Activated T-helper 2 cell treated with anti-CD3 and anti-CD28 coated beads, Interferon-gamma antibody, Interleukin-2, Interleukin-4, amounts not matched to agents 10 μg/mL and 5 μg/mL and 100 μg/mL, durations not matched to agents 14 hours and 24 hours and 36 hours (primary cell): ENCODE results near the gene PALD1. TPM values are rescaled to one million over a fixed set of nuclear protein-coding genes. Genes with fewer than 3 reads are reported as not detected.
"Not testable (repeated sequence)": the region's sequence is repeated elsewhere in the genome, so short reads cannot be mapped to it uniquely, and the experiment has no call there.

Source experiments
- DNase-seq: peaks from one replicate; pipeline ENCODE4 v3.0.0; 2021; ENCODE audit warnings: low spot score
- H3K27ac Mint-ChIP-seq: one replicate; pipeline ENCODE4 v1.8.0; 2021; ENCODE audit warnings: mixed read lengths
- H3K27me3 Mint-ChIP-seq: one replicate; pipeline ENCODE4 v1.8.0; 2021; ENCODE audit warnings: low read depth, mixed read lengths
- H3K36me3 Mint-ChIP-seq: one replicate; pipeline ENCODE4 v1.8.0; 2021; ENCODE audit warnings: low read depth, mixed read lengths
- H3K4me1 Mint-ChIP-seq: one replicate; pipeline ENCODE4 v1.8.0; 2021; ENCODE audit warnings: low read depth, mixed read lengths
- H3K4me3 Mint-ChIP-seq: one replicate; pipeline ENCODE4 v1.8.0; 2021; ENCODE audit warnings: low read depth, mild to moderate bottlenecking, moderate library complexity, mixed read lengths
- H3K9me3 Mint-ChIP-seq: one replicate; pipeline ENCODE4 v1.8.0; 2021; ENCODE audit warnings: mixed read lengths
- intact Hi-C: fragments of 100-400 bp; cut with micrococcal nuclease; formaldehyde crosslinking; loops from one replicate; pipeline ENCODE4 v1.15.1; 2023
- total RNA-seq: library from RNA; stranded (reverse); gene quantifications from 2 replicates; pipeline ENCODE4 v1.2.3, GENCODE V29; 2022

Gene PALD1
- total RNA-seq, 1 donor from 2014 or later: 2.3 TPM

DNA sequence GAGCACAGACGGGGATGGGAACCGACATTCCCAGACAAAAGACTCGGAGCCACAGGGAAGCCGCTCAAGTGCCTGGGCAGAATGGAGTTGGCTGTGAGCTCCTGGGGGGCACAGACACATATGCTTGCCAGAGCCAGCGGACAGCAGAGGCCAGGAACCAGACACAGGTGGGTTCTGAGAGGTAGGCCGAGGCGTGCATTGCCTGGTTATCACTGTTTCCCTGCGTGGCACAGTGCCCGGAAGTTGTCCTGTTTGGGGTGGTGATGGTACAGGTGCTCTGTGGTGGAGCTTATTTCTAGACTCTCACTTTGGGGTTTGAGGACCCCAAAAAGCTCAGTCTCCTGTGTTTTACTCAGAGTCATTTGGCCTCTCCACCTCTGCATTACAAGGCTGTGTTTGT lies 2.5 kb downstream of the PALD1 start:
- H3K36me3 Mint-ChIP-seq: no peaks in the 10 kb centered on the region
- H3K9me3 Mint-ChIP-seq: no peaks in the 10 kb centered on the region
- peaks cover 31% of the 10 kb centered on the region for H3K4me1 Mint-ChIP-seq
- intact Hi-C loops: no loop called here
- no peak overlapping the region for H3K4me3 Mint-ChIP-seq
- peaks cover 32% of the 10 kb centered on the region for H3K27me3 Mint-ChIP-seq
- no peak overlapping the region for H3K27ac Mint-ChIP-seq
- no peak for DNase-seq

GRCh38 chr10:70481831-70482530 lies 3.4 kb downstream of the PALD1 start:
- Mint-ChIP-seq H3K27me3 (peaks cover 24% of the 10 kb centered on the region), H3K9me3 (no peaks in the 10 kb centered on the region)

GRCh38 chr10:70482982-70483760 lies 4.6 kb downstream of the PALD1 start:
- Mint-ChIP-seq H3K27ac (no peak overlapping the region), H3K9me3 (no peaks in the 10 kb centered on the region), H3K4me1 (peaks cover 17% of the 10 kb centered on the region), H3K4me3 (no peak overlapping the region), H3K27me3 (peaks cover 18% of the 10 kb centered on the region), H3K36me3 (no peaks in the 10 kb centered on the region)
- intact Hi-C loops: no loop called here
- no peak for DNase-seq

More at GRCh38 chr10:70481831-70482530, 3.4 kb downstream of the PALD1 start:
- DNase-seq: no peak
- no peak overlapping the region for H3K27ac Mint-ChIP-seq
- intact Hi-C loops: no loop called here
- H3K36me3 Mint-ChIP-seq: no peaks in the 10 kb centered on the region
- H3K4me3 Mint-ChIP-seq: no peak overlapping the region
- H3K4me1 Mint-ChIP-seq: peaks cover 24% of the 10 kb centered on the region

DNA sequence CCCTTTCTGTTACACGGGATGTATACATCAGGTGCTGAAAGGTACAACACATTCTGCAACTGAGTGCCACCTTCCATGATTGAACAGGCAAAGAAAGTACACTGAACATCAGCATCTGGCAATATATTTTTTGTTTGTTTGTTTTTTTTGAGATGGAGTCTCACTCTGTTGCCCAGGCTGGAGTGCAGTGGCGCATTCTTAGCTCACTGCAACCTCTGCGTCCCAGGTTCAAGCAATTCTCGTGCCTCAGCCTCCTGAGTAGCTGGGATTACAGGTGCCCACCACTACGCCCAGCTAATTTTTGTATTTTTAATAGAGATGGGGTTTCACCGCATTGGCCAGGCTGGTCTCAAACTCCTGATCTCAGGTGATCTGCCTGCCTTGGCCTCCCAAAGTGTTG lies 5.3 kb downstream of the PALD1 start:
- intact Hi-C loops, DNase-seq, H3K36me3 Mint-ChIP-seq, H3K4me3 Mint-ChIP-seq, H3K27ac Mint-ChIP-seq, H3K9me3 Mint-ChIP-seq: not testable (repeated sequence)
- Mint-ChIP-seq H3K27me3 (peaks cover 18% of the 10 kb centered on the region), H3K4me1 (peaks cover 17% of the 10 kb centered on the region)

DNA sequence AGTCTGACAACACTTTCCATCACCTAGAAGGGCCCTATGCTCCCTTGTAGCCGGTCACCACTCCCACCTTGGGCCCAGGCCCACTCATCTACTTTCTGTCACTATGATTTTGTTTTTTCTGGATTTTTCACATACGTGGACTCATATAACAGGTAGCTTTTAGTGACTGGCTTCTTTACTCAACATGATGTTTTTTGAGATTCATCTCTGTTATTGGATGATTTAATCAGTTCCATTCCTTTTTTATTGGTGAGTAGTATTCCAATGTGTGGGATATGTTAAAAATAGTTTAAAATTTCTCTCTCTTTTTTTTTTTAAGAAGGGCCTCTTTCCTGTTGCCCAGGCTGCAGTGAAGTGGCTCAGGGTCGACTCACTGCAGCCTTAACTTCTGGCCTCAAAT lies 9.3 kb downstream of the PALD1 start:
- DNase-seq: no peak
- H3K4me3 Mint-ChIP-seq: no peak overlapping the region
- H3K4me1 Mint-ChIP-seq: peaks cover 4% of the 10 kb centered on the region
- intact Hi-C loops: no loop called here
- peaks cover 5% of the 10 kb centered on the region for H3K27me3 Mint-ChIP-seq
- no peaks in the 10 kb centered on the region for H3K36me3 Mint-ChIP-seq
- no peaks in the 10 kb centered on the region for H3K9me3 Mint-ChIP-seq
- H3K27ac Mint-ChIP-seq: no peak overlapping the region

GRCh38 chr10:70490142-70490541 lies 11.6 kb downstream of the PALD1 start:
- intact Hi-C loops: no loop called here
- Mint-ChIP-seq H3K9me3 (no peaks in the 10 kb centered on the region), H3K4me1 (peaks cover 23% of the 10 kb centered on the region), H3K27me3 (peaks cover 6% of the 10 kb centered on the region), H3K4me3 (no peak overlapping the region), H3K36me3 (no peaks in the 10 kb centered on the region), H3K27ac (no peak overlapping the region)
- no peak for DNase-seq

GRCh38 chr10:70491614-70492013 lies 13.0 kb downstream of the PALD1 start:
- H3K36me3 Mint-ChIP-seq: no peaks in the 10 kb centered on the region
- H3K27ac Mint-ChIP-seq: no peak overlapping the region
- H3K4me3 Mint-ChIP-seq: no peak overlapping the region
- intact Hi-C loops: no loop called here
- no peak for DNase-seq
- H3K27me3 Mint-ChIP-seq: peaks cover 6% of the 10 kb centered on the region
- peaks cover 29% of the 10 kb centered on the region for H3K4me1 Mint-ChIP-seq
- no peaks in the 10 kb centered on the region for H3K9me3 Mint-ChIP-seq

GRCh38 chr10:70492786-70493659 lies 14.5 kb downstream of the PALD1 start:
- peak overlapping the region; percentile 47 for H3K27ac Mint-ChIP-seq
- DNase-seq: no peak

GRCh38 chr10:70493660-70494234 lies 15.2 kb downstream of the PALD1 start:
- H3K9me3 Mint-ChIP-seq: no peaks in the 10 kb centered on the region
- intact Hi-C loops: loop anchor here (2.0 kb wide), 1 partner anchor 15 kb away; the partner anchor contains the start of gene PALD1
- H3K27me3 Mint-ChIP-seq: peaks cover 6% of the 10 kb centered on the region
- H3K4me3 Mint-ChIP-seq: no peak overlapping the region
- DNase-seq: no peak
- H3K4me1 Mint-ChIP-seq: peaks cover 31% of the 10 kb centered on the region
- no peaks in the 10 kb centered on the region for H3K36me3 Mint-ChIP-seq
- H3K27ac Mint-ChIP-seq: peak overlapping the region; percentile 47

More at GRCh38 chr10:70492786-70493659, 14.5 kb downstream of the PALD1 start:
- H3K4me1 Mint-ChIP-seq: peaks cover 31% of the 10 kb centered on the region
- no peaks in the 10 kb centered on the region for H3K36me3 Mint-ChIP-seq
- no peak overlapping the region for H3K4me3 Mint-ChIP-seq
- H3K9me3 Mint-ChIP-seq: no peaks in the 10 kb centered on the region
- H3K27me3 Mint-ChIP-seq: peaks cover 6% of the 10 kb centered on the region
- intact Hi-C loops: no loop called here

- peaks cover 32% of the 10 kb centered on the region for H3K4me1 Mint-ChIP-seq
- no peak for DNase-seq
- peak overlapping the region; percentile 28 for H3K4me3 Mint-ChIP-seq
- intact Hi-C loops: loop anchor here (2.0 kb wide), 1 partner anchor 16 kb away; the partner anchor contains the start of gene PALD1
- no peaks in the 10 kb centered on the region for H3K36me3 Mint-ChIP-seq
- H3K9me3 Mint-ChIP-seq: no peaks in the 10 kb centered on the region
- peak overlapping the region; percentile 73 for H3K27ac Mint-ChIP-seq
- H3K27me3 Mint-ChIP-seq: peaks cover 6% of the 10 kb centered on the region
Observed at GRCh38 chr10:70494536-70494935, 16.0 kb downstream of the PALD1 start.

DNA sequence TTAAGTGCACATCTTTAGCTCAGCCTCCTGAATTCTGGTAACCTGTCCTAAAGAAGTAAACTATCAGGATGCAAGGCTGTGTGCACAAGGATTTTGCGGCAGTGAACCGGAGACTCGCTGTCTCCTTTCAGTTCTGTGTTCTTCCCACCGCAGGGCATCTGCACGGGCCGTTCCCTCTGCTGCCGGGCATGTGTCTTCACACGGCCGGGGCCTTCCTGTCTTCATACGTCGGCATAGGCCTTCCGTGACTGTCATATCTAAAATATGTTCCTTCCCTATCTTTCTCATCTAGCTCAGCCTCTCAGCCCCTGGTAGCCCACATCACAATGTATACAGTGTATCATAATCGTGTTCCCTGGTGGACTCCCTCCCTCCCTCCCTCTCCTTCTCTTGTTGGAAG lies 16.4 kb downstream of the PALD1 start:
- Mint-ChIP-seq H3K9me3 (no peaks in the 10 kb centered on the region), H3K36me3 (no peaks in the 10 kb centered on the region), H3K4me1 (peaks cover 32% of the 10 kb centered on the region), H3K27ac (peak overlapping the region; percentile 73), H3K27me3 (peaks cover 6% of the 10 kb centered on the region), H3K4me3 (no peak overlapping the region)
- DNase-seq: no peak
- intact Hi-C loops: loop anchor here (2.0 kb wide), 1 partner anchor 16 kb away; the partner anchor contains the start of gene PALD1

GRCh38 chr10:70495691-70496261 lies 17.2 kb downstream of the PALD1 start:
- no peak for DNase-seq
- H3K4me3 Mint-ChIP-seq: no peak overlapping the region
- intact Hi-C loops: loop anchor here (2.0 kb wide), 1 partner anchor 17 kb away; the partner anchor contains the start of gene PALD1
- H3K4me1 Mint-ChIP-seq: peaks cover 29% of the 10 kb centered on the region
- H3K27ac Mint-ChIP-seq: no peak overlapping the region
- no peaks in the 10 kb centered on the region for H3K36me3 Mint-ChIP-seq
- no peaks in the 10 kb centered on the region for H3K9me3 Mint-ChIP-seq
- H3K27me3 Mint-ChIP-seq: peaks cover 6% of the 10 kb centered on the region
